Choroid plexus epithelial cell (primary cell): ENCODE results near the gene FAM124A.
"Not testable (repeated sequence)": the region's sequence is repeated elsewhere in the genome, so short reads cannot be mapped to it uniquely, and the experiment has no call there.

Experiments
- DNase-seq: peaks from one replicate; pipeline ENCODE4 v3.0.0-alpha.2; 2010; ENCODE audit warnings: low read depth
- H3K4me3 ChIP-seq: 2 replicates; pipeline ENCODE4 v1.5.1; 2011; ENCODE audit warnings: low read depth, mild to moderate bottlenecking, control low read depth, low read length, moderate library complexity
- TF ChIP-seq, protein P1 (sequence below): conservative IDR thresholded peaks from 2 replicates; pipeline ENCODE4 v1.5.1; 2011; ENCODE audit warnings: low read depth, mild to moderate bottlenecking, control low read depth, inconsistent platforms, low read length, moderate library complexity

The FAM124A gene

DNA sequence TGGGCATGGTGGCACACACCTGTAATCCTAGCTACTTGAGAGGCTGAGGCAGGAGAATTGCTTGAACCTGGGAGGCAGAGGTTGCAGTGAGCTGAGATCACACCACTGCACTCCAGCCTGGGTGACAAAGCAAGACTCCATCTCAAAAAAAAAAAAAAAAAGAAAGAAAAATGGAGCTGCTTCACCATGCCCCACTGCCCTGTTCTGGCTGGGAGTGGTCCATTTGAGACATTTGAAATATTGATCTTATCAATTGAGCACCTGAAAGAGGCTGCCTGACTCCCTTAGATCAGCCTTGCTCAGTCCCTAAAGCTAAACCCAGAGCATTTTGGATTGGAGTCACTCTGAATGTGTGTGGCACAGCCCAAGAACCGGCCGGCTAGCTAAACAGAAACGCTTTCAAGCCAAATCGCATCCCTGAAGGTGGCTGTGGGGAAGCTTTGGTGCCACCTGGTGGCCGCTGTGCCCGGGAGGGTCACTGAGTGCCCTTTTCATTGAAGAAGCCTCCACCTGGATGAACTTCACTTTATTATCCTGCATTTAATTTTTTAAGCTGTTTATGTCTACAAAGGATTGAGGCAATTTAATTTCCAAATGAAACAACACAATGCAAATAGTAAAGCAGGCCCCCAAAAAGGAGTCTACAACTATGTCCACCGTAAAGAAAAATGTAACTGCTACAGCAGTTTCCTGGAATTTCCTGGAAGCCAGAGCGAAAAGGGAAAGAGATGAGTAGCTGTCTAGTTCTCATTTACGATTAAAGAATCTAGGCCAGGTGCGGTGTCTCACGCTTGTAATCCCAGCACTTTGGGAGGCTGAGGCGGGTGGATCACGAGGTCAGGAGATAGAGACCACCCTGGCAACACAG is 64.2 kb downstream of the FAM124A start:
- H3K4me3 ChIP-seq, result no peak overlapping the region
- DNase-seq, result peak; percentile 79
- TF ChIP-seq, protein P1, sequence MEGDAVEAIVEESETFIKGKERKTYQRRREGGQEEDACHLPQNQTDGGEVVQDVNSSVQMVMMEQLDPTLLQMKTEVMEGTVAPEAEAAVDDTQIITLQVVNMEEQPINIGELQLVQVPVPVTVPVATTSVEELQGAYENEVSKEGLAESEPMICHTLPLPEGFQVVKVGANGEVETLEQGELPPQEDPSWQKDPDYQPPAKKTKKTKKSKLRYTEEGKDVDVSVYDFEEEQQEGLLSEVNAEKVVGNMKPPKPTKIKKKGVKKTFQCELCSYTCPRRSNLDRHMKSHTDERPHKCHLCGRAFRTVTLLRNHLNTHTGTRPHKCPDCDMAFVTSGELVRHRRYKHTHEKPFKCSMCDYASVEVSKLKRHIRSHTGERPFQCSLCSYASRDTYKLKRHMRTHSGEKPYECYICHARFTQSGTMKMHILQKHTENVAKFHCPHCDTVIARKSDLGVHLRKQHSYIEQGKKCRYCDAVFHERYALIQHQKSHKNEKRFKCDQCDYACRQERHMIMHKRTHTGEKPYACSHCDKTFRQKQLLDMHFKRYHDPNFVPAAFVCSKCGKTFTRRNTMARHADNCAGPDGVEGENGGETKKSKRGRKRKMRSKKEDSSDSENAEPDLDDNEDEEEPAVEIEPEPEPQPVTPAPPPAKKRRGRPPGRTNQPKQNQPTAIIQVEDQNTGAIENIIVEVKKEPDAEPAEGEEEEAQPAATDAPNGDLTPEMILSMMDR, result peak; percentile 98

DNA sequence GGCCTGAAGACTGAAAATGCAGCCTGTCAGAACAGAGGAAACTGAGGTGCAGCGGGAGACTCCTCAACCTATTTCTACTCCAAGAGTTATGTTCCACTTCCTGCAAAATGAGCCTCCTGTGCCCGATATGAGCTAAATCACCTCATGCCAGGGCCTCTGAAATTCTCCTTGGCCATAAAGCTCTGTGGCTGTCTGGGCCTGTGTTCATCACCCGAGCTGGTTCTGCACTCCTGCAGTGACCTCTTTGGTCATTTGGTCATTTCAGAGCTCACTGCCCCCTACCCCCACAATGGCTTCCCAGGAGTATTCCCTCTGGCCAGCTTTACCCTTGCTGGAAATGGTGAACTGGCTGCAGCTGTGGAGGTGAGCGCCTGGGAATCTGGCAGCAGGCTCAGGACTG is 65.6 kb downstream of the FAM124A start:
- DNase-seq, result no peak
- no peak overlapping the region for H3K4me3 ChIP-seq
- TF ChIP-seq, protein P1, result no peak

DNA sequence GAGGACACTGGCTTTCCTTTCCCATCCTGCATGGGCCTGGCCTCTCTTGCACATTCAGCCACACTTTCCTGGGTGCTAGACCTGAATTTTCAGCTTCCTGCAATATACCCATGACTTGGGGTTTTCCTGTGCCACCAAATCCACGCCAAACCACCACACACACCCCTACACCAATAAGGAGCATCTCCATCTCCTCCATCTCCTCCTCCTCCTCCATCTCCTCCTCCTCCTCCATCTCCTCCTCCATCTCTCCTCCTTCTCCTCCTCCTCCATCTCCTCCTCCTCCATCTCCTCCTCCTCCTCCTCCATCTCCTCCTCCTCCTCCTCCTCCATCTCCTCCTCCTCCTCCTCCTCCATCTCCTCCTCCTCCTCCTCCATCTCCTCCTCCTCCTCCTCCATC is 66.1 kb downstream of the FAM124A start:
- not testable (repeated sequence) for DNase-seq, H3K4me3 ChIP-seq

DNA sequence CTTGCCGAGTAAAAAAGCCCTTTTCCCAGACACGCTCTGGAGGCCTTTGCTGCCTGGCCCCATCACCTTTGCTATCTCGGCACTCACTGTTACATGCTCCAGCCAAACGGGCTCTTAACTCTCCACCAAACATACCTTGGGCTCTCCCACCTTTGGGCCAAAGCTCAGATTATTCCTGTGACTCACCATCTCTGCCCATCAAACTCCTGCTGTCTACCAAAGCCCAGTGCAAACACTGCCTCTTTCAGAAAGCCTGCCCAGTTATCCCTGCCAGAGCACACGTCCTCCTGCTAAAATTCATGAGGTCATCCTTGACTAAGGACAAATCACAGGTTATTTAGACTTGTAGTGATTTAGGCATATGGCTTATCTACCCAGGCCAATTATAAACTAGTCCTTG is 69.1 kb downstream of the FAM124A start:
- TF ChIP-seq, protein P1, result no peak
- no peak for DNase-seq
- no peak overlapping the region for H3K4me3 ChIP-seq

DNA sequence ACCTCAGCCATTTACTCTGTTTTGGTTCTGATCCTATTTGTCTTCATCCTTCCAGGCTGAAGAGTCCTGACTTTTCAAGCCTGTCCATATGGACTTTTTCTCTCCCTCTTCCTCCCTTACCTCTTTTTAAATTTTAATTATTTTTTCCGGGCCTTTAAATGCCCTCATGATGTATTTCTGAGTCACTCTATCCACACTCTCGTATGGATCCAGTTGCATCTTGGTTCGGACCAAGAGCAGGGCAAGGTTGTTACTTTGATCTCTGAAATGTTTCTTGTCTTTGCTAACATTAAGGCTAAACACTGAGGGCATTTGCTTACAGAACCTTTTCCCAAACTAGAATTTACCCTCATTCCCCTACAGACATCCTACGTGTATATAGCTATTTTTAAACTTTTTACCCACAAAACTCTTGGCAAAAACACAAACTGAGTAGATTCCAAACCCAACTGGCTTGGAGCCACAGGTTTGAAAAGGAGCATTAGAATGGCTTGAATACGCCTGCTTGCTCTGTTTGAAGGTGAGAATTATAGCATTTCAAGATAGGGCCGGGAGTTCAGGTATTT is 69.9 kb downstream of the FAM124A start:
- no peak overlapping the region for H3K4me3 ChIP-seq
- TF ChIP-seq, protein P1, result no peak
- DNase-seq, result peak; percentile 63

DNA sequence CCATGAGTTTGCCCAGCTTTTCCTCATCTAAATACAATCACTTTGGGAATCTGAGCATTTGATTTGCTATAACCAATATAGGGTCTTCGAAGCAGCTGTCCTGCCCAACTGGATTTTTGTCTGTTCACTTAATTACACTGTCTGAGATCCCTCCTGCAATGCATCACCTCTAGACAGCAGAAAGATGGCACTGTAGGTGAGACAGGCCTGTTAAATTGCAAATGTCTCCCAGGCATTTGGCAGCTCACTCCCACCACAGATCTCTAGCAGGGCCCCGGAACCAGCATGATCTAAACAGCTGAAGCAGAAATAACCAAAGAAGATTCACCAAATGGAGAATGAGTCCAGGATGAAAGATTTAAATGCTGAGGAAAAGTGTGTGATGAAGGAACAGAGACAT is 75.4 kb downstream of the FAM124A start:
- TF ChIP-seq, protein P1, result peak; percentile 13
- no peak for DNase-seq
- no peak overlapping the region for H3K4me3 ChIP-seq

DNA sequence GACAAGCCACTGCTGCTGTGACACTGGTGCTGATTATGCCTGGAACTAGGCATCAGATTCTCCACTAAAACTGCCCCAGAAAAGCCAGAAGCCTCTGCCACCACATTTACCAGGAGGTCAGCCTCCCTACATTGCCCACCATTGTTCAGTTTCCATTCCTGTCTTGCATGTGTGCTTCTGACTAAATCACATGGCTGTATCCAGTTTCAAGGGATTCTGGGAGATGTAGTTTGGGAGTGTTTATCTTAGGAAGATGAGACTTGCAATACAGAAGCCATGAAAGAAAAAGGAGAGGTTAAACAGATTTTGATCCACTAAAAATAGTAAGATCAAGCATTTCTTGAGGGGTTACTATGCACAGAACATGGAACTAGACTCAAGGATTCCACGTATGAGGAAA is 76.6 kb downstream of the FAM124A start:
- TF ChIP-seq, protein P1, result no peak
- peak; percentile 48 for DNase-seq

More for the DNA sequence above, 76.6 kb downstream of the FAM124A start:
- no peak overlapping the region for H3K4me3 ChIP-seq
